Daoy (cell line): Measurements from ENCODE around the gene ELP4. TPM values are rescaled to one million over a fixed set of nuclear protein-coding genes. Genes with fewer than 3 reads are reported as not detected.

ENCODE experiments used
- DNase-seq: peaks from one replicate; pipeline ENCODE4 v3.0.0-alpha.2; 2015; ENCODE audit warnings: low read depth
- total RNA-seq: library from RNA; depleted of rRNA; stranded (reverse); fragments of >200 nt; shearing (Covaris generic); gene quantifications from 2 replicates; pipeline ENCODE4 v1.2.3, GENCODE V29; 2014; rRNA removed

Gene ELP4
- total RNA-seq, 1 experiment from 2014 or later = 24.1 TPM

DNA sequence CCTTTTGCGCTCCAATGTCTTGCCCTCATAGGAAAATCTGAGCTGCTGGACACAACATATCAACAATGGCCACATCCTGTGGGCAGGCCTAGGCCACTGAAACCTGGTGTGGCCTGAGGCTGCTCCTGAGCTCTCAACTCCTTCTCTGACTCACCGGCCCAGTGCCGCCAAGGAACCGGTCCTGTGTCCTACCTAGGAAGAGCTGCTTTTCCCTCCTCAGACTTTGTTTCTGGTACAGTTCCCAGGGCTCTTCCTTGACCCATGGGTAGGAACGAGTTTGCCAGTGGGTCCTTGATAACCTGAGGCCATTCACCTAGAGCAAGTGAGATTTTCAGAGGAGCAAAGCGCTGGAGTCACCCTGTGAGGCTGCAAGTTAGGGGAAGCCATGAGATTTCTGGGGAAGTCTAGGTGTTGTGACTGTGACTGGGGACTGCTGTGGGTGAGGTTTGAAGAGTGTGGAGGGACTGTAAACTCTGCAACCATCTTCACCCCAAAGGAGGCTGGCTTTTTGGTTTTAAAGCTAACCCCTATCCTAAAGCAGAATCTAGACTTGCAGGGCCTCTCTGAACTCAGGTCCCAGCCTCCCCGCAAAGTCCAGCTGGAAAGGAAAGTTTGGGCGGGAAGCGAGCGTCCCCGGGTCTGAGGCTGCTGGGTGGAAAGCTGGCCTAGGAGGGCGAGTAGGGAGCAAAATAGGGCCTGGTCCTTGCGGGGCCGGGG is 313.5 kb downstream of the ELP4 start:
- DNase-seq = no peak

DNA sequence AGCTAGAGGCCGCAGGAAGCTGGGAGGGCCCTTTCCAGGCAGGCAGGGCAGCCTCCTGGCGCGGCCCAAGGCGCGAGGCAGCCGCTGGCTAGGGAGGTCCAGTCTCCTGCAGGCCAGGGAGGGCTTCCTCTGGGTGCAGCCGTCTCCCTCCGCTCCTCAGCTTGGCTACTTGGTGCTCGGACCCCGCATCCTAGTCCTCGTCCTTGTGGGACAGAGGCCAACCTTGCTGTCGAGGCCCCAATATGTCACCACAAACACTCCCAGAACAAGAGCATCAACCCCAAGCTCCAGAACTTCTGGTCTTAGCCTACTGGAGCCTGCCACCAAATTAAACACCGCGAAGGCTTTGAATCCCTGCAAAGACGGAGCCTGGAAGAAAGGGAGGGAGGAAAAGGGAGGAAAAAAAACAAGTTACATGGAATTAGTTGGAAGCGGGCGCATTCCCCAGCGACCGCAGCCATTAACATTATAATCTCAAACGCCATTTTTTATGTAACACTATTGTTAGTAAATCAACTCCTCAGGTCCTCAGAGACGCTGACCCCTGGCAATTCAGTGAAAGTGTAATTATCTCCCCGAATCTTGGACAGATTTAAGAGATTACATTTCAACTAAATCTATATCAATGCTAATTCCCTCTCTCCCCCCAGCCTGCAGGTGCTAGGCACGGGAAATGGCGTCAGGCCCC is 314.2 kb downstream of the ELP4 start:
- no peak for DNase-seq

DNA sequence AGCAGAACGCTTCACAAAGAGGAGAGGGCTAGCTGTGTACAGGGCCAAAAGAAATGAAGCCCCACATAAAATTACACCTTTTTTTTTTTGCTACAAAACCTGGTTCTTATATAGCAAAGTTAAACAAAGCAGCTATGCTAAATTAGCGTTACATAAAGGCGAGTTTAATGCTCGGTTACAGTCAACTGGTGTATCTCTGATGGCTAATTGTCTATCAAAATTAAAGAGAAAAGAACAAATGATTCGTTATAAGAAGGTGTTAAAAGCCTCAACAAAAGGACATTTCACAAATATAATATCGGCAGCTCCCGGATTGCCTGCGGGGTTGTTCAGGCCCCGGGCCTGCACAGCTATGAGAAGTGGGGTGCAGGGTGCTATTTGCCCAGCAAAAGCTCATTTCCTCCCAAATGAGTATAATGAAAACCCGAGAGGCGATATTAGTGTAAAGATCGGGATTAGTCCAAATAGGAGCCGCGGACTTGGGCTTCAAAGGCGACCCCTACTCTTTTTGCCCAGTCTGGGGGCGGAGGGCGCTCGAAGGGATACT is 314.8 kb downstream of the ELP4 start:
- no peak for DNase-seq

DNA sequence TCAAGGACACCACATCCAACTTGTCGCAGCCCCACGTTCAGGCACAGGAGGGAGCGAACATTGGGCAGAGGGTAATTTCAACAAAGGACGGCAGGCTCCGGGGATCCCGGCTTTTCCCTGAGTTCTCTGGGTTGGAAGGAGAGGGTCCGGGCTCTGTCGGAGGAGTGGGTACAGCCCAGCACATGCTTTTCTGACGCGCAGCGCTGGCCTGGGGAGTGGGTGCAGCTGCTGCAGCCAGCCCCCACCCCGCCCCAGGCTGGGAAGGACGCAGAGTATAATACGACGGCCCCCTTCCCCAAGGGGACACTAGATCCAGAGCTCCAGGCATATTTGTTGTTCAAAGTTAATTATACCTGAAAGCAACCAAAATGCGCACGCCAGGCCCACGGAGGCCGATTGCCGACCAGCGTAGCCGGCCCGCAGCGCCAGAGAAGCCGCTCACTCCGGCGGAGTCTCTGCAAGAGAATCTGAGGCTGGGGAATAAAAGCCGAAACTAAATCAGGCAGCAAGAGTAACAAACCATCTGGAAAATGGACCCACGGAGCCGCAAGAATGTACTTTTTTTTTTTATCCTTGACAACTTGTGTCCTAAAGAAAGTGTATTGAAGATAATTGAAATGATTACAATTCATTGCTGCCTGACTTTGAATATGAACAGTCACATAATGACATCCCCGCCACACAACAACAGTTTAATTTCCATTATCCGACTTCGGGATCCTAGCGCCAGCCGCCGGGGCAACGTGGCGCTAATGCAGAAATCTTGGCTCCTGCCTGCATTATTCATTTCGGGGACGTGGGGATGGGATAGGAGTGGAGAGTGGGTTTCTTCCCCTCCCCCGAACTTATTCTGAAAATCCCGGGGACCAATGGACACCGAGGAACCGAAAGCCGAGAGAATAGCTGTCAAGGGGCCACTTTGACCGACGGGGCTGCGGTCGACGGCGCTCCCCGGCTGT is 315.6 kb downstream of the ELP4 start:
- DNase-seq = no peak

DNA sequence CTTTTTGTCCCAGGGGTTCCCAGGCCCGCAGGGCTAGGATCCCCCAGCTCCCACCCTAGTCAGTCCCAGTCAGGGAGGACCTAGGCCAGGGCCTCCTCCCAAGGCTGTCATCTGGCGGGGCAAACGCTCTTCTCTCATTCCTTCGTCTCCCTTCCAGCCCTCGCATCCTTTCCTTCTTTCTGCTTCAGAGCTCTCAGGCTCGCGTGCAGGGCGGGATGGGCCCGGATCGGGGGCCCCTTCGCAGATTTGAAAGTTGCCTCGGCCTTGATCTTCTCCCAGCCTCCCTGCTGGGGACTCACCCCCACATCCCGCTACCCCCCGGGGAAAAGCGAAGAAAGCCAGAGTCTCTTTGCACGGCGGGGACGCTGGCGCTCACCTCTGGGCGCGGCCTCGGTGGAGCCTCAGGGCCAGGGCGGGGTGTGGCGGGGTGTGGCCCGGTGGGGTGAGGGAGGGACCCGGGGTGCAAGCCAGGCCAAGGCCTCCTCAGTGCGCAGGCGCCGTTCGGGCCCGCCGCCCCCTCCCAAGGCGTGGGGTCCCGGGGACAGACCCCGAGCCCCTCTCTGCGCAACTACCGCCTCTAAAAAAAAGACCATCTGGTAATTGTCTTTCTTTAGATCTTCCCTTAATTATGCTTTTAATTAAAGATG is 316.4 kb downstream of the ELP4 start:
- no peak for DNase-seq

DNA sequence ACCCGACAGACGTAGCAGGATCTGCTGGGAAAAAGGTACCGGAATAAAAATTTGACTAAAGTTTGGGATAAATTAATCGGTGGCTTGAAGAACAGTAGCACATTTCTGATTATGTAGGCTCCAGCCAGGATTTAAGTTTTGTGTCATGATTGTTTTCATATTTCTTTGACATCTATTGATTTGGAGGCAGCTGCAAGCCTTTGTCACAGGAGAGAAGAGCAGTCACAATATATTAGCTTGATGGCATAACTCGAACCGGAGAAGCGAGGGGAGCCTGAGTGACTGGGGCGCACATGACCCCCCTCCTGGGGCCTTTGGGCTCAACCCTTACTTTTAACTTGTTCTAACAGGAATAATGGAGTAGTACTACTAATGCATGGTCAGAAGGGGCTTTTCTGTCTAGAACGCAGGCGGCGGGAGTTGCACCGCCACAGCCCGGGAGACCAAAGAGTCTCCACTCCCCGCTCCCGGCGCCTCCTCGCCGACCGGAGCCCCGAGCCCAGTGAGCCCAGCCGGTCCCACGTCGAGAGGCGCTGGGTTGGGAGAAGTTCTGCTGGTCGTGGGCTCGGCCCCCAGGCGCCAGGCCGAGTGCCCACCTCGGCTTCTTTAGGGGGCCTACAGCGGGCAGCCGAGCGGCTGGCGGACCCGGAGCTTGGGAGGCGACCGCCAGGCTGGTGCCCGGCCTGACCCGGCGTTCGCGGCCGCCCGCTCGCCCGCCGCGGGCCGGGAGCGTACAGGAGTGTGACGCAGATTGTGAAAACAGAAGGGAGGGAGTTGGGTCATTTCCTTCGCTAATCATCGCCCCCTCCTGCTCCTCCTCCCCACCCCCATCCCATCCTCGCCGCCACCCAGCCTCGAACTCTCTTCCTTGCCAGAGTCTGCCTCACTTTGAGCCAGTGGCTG is 317.2 kb downstream of the ELP4 start:
- peak; percentile 43 for DNase-seq

DNA sequence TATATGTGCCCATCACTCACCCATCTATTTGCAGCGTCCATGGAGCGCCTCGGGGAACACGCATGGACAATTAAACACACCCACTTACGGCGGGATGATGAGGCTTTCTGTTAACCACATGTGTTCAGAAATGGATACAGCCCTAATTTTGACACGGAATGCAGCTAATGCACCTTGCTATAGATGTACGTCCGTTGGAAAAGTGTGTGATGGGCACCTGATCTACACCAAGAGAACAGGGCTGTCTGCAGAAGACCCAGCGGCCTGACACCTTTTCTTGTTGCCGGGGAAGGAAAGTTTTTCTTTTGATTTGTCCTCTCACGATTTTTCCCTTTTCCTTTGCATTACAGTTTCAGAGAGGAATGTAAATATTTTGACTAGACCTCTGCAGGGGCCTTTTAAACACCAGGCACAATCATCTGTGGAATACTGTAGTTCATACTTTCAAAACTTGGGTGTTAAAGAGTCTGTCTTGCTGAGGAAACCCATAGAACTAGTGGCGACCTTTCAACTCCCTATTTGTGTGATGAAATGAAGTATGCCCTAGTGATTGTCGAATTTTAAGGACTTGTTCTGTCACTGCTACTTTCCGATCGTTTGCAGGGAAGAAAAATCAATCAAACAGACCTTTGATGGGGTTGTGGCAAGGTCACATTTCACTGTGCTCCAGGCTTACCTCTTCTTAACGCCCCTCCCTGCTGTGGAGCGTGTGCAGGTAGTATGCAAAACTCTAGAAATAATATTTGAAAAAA is 318.1 kb downstream of the ELP4 start:
- DNase-seq = peak; percentile 28

DNA sequence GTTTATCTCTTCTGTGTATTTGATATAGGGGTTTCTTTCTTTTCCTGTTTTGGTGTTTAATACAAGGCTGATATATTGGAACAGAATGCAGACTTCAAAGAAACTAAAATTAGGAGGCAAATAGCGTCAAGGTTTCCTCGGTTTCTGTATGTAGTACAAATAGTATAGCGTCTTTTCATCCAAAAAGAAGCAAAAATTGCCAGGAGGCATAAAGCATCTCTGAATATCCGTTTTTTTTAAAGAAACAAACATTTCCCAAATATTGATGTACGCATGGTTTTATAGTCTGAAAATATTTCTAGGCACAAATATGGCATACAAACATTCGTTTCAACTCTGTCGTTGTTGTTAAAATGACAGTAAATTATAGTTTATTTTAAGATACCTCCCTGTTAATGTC is 318.6 kb downstream of the ELP4 start:
- DNase-seq = no peak

DNA sequence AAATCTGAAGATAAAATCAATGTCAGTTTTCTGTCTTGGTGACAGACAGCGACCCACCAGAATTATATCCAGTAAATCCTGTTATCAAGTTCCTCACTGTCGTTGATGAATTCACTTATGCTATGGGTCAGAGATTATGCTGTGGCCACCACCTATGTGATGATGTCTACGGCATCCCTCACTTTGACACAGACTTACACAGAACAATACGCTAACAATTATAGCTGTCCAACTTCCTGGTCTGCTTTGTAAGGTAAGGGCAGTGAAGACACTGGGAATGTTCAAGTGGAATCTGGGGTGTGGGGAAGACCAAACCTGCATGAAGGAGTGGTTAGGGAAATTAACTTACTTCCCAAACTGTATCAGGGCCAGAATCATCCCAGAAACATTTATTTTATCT is 320.8 kb downstream of the ELP4 start:
- no peak for DNase-seq

DNA sequence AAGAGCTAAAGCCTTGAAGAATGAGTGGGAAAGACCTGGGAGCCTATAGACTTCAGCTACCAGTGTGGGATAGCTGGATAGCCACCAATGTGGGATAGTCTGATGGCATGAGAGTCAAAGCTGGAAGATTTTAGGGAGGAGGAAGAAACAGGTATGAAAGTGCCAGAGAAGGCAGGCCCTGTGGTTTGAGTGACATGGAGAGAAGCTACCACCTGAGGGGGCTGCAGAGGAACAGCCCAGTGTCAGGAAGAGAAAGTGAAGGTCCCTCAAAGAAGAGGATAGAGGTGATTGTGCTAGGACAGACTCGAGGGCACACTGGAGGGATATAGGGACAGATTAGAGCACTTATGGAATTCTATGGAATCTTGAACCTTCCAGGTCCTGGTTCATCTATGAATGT is 324.7 kb downstream of the ELP4 start:
- DNase-seq = no peak

Other genes starting within 250 kb of the ELP4 start
- gene DCDC1, start 140.0 kb upstream of the ELP4 start, total RNA-seq = 0.23 and 1.0 TPM in 2 replicates
- gene DNAJC24, start 139.9 kb upstream of the ELP4 start, total RNA-seq = 13.7 and 19.1 TPM in 2 replicates
- gene IMMP1L, start 145 bp upstream of the ELP4 start, total RNA-seq = 21.1 and 49.6 TPM in 2 replicates